Fibroblast of skin of right biceps (primary cell): ENCODE data around the gene HOXC9.

Experiments used
- DNase-seq: peaks from one replicate; pipeline ENCODE4 v3.0.0-alpha.2; 2013

HOXC9 gene

DNA sequence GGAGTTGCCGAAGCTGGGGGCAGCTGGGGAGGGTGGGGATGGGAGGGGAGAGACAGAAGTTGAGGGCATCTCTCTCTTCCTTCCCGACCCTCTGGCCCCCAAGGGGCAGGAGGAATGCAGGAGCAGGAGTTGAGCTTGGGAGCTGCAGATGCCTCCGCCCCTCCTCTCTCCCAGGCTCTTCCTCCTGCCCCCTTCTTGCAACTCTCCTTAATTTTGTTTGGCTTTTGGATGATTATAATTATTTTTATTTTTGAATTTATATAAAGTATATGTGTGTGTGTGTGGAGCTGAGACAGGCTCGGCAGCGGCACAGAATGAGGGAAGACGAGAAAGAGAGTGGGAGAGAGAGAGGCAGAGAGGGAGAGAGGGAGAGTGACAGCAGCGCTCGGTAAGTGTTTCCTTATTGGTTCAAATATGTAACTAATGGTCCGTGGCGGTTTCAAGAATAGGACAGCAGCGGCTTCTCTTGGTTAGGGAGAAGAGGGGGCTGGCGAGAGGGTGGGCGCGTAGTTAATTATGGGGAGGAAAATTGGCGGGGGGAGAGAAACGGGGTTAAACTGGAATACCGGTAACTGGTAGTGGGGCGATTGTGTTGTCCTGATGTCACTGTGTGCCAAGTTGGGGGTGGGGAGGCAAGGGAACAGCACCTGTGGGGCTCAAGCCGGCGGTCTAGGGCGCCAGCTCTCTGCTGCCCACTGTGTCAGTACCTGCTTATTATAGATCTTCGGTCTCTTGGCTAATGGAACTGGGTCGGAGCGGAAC is 17.2 kb downstream of the HOXC9 start:
- DNase-seq: peak; percentile 72

DNA sequence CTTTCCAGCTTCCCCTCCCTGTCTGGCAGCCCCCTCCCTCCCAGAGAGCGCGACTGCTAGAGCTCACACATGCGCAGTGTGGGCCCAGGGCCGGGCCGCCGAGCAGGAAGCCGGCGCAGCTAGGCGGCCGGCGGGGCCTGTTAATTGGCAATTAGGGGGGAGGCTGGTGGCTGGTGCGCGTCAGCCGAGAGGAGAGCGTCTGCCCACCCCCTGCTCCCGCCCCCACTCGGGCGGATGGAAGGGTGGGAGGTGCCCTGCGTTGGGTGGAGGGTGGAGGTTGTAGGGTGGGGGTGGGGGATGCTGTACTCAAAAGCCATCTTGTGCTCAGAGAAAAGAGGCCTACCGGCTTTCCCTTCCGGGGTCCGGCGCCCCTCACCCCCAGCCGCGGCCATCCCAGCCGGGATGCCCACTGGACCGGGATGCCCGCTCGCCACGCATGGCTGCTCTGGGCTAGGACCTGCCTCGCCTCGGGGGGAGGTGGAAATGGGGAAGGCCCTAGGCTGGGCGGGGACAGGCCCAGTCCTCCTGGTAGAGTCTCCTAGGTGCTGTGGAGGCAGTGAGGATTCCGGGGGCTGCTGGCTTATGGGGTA is 18.0 kb downstream of the HOXC9 start:
- DNase-seq: peak; percentile 99

DNA sequence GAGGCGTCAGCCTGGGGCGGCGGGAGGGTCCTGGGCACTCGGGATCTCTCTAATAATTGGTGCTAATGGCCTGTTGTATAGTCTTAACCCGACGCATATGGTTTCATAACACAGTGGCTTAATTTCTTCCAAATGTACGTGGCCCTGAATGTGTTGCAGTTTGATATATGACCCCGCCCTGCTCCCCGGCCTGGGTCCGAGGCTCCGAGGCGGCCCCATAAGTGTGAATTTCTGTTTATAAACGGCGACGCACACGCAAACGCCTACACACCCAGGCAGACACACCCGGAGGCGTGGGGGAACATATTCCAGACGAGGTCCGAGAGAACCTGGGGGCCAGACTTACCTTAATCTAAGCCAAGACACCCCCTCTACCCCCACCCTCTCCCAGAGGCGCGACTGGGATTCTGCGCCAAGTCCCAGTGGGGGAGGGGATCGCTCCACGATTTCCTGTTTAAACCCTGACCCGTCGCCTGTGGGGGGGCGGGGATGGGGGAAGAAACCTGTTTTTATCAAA is 18.6 kb downstream of the HOXC9 start:
- DNase-seq: peak; percentile 91

DNA sequence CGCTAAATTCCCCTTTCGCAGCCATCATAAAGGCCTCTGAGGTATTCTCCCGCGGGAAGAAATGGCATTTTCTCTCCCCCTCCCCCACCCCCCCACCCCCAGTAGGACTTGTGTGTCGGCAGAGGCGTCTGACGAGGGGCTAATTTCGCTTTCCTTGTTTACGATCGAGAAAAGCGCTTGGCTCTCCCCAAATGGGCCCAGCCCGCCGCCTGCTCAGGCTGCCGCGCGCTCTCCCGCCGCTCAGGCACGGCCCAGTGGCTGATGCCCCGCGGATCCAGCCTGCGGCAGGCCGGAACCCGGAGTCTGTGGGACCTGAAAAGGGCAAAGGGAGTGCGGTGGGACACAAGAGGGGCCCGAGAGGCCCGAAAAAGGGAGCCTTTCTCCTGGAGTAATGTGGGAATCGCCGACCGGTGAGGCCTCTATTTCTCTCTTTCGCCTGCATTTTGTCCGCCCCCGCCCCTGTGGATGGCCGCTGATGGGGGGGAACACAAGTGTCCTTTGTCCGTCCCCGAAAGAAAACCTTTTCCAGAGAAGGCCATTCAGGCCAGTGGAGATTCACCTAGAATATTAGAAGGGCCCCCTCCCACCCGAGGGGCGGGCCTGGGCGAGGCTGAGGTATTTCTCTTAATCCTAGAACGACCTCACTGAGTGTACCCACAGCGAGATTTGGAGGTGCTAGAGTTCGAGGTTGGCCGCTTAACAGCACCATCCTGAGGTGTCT is 19.3 kb downstream of the HOXC9 start:
- peak; percentile 88 for DNase-seq

DNA sequence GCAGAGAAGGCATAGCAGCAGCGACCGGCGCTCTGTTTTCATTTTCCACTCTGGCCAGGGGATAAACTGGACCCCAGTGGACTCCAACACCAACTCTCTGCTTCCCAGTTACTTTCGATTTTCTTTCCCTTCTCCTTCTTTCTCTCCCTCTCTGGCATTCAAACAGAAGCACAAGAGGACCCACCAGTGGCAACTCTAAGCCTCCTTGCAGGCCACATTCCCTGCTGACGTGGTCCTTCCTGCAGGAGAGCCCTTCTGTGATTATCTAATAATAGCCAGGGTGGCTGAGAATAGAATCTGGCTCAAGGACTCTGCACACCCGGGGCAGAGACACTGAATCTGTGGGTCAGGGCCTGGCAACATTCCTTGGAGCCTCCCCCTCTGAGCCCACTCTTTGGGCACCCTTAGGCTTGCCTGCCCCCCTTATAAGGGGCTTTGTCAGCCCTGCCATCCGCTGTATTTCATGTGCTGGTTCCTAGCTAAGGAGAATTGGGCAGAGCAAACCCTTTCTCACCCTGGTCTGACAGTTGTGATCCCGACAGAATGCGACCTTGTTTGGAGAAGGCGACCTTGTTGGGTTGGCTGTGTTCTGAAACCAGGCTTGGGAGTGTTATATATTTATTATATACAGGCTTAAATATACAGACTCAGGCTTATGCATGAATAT is 20.1 kb downstream of the HOXC9 start:
- peak; percentile 81 for DNase-seq

DNA sequence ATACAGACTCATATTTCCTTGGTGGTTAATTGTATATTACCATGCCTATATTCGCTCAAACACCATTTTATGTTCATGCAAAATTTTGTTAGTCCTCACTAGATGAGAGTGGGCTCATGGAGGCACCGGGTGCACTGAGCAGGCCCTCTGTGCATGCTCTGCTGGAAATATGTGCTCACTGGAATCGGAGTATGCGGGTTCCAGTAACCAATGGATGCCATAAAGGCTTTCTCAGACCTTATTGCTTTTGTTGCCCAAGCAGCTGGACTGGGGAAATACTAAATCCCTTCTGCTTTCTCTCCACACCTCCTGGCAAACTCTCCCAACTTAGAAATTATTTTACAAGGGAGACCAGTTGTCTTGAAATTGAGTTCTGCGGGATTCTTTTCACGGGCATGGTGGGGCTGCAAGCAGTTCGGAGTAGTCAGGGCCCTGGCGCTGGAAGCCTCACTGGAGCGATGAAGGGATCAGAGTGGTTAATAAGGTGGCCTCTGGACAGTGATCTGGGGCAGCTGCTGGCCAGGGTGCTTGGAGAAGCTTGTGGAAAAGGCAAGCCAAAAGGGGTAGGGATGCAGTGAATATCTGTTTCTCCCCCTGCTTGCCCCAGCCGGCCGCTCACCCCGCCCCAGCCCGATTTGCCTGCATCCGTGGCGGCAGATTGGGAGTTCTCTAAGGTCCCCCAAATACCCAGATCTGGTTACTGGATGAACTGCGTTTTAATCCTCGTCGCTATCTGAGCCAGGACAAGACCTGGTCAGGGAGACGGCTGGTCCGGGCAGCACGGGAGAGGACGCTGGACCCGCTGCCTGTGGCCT is 20.8 kb downstream of the HOXC9 start:
- no peak for DNase-seq

DNA sequence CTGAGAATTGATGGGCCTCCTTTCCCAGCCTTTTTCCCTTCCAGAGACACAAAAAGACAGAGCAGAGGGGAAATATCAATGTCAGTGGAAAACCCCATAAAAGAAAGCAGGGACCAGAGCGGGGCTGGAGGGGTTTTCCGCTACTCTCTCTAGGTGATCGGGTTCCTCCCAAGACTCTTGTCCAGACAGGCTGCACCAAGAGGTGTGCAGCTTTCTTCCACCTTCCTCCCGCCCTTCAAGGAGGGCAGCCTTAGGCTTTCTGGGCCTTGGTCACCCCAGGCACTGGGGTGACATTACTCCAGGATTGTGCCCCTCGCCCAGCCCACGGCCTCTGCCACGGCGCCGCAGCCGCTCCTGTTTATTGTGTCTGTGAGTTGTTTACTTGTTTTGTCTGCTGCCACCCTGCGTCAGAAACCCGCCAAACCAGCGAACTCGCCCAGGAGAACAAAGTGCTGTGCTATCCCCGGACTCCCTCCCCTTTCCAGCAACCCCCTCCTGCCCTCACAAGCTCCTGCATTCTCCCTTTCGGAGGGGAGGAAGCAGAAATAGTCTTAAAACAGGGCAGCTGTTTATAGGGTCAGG is 21.6 kb downstream of the HOXC9 start:
- DNase-seq: peak; percentile 61

DNA sequence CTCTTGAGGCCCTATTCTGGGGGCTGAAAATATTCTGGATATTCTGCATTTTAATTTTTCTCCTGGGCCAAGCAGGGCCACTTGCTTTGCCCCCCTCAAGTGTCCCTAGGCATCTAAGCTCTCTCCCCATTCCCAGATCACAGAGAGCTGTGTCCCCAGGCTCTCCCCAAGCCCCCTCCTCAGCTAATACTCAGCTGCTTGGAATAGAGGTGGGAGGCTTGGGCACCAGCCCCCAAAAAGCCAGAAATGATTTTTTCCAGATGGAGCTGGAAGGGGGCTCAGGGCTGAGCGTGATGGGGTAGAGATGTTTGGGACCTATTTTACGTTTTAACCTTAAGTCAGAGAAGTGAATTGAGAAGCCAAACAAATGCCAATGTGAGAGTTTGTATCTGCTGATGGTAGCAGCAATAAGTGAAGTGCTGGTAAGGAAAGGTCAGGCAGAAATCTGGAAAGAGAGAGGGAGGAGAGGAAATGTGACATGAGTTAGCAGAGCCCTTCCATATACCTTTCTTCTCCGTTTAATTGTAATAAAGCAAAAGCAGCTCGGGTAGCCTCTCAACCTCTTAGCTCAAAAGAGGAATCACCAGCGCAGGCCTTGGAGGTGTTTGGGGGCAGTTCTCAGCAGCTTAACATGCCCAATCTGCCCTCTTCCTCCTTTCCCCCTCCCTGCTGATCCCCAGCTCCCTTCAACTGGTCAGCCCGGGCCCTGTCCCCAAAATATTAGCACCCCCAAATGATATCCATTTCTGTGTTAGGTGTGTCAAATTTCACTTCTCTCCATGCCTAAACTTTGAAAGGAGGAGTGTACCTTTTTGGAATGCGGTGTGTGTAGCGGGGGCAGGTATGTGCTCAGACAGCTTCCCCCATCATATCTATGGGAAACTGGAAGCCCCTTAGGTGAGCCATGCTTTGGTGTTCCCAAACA is 23.3 kb downstream of the HOXC9 start:
- DNase-seq: no peak

DNA sequence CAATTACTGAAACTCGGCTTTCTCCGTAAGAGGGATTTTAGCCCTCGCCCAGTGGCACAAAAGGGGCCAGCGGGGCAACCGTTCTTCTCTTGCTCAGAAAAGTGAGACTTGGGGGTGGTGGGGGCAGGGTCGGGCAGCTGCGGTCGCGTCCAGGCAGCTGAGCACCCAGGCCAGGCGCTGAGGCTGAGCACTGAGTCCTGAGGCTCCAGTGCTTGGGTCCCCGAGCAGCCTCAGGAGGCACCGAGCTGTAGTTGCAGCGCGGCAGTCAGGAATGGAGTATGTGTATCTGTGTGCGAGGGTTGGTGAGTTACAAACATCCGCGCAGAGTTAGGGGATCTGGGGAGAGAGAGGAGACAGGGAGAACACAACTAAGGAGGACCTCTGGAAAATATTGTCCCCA is 24.2 kb downstream of the HOXC9 start:
- DNase-seq: peak; percentile 60

DNA sequence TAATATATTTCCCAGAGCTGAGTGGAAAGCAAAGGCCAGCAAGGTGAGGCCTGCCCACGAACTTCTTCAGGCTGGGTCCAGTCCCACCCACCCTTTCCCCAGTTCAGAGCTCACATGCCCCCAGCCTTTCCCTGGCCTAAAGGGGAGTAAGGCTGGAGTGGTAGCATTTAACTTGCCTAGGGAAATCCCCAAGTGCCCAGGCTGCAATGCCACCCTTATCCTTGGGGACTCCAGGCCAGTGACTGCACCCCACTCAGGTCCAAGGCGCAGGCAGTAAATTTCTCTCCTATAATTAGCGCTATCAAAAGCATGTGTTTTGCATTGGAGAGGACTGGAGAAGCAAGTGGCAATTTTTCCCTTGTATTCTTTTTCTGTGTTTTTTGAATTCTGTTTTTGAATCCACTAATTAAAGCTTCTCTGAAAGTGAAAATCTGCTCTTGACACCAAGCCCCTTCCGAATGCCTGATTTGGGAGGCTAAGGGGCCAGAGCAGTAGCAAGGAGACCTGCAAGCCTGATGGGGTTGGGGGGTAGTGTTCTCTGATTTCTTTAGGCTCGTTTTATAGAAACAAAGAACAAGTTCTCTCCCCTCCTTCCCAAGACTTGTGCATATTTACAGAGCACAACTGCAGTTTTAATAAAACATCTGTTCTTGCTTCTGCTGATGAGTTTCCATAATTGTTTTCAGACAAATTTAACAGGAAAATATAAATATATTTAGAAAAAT is 24.8 kb downstream of the HOXC9 start:
- no peak for DNase-seq

DNA sequence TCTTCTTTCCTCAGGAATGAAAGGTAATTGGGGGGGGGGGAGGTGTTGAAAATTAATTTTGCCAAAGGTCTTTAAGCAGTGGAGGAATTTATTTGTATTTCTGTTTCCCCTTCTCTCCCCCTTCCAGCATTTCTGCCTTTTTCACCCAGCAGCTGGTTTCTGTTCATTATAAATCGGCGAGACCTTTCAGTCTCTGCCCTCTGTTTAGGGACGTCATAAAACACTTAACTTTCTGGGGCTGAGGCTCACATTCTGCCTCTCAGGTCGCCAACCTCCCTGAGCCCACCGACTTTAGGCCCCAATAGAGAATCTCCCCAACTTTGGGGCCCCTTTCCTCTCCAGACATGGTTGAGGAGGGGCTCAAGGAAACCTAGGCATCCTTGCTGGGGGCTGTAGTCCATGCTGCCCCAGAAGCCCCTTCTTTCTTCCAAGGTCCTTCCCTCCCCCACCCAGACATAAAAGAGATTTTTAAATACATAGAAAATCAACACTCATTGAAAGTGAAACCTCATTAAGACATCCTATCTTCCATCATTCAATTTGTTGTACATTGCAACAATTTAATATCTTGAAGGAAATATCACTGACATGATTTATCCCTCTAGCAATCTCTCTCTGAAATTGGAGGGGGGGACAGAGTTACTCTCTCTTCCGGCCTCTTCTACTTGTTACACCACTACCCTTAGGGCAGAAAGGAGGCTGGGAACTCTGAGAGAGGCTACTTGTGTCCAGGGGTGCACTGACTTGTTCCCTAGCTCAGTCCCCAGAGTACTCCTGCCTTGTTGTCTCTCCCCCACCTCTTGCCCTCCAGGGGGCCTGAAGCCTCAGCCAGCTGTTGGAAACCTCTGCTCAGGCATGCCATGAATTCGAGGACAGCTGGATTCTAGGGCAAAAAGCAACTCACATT is 25.8 kb downstream of the HOXC9 start:
- no peak for DNase-seq

DNA sequence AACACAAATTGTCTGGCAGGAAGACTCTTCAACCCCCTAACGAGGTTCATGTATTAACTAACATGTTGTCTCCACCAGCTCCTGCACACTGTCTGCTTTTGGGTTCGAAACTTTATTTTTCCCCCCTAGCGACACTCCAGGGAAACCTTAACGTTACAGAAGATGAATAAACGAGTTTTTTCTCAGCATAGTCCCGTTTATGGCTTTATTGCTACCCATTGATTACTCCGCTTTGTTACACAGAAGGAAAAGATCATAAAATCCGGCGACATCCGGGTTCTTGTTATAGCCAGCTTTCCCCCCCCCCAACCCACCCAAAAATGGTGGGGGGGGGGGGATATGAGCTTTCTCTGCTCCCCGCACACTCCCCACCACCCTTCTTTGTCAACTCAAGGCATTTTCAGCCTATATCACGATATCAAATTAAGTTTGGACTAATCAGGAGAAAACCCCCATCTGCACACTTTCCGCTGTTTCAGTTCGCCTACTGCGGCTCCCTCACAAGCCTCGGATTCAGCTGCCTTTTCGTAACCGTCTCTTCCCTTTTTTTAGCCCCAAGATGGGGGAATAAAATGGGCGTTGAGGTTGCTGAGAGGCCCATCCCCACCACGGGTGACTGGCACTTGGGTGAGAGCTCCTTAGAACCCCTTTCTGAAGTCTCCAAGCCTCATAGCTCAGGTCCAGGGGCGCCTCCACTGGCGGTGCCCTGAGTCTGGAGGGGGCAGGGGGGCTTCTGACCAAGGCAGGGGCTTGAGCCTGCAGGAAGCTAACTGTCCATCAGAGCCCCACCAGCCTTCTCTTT is 26.9 kb downstream of the HOXC9 start:
- no peak for DNase-seq

DNA sequence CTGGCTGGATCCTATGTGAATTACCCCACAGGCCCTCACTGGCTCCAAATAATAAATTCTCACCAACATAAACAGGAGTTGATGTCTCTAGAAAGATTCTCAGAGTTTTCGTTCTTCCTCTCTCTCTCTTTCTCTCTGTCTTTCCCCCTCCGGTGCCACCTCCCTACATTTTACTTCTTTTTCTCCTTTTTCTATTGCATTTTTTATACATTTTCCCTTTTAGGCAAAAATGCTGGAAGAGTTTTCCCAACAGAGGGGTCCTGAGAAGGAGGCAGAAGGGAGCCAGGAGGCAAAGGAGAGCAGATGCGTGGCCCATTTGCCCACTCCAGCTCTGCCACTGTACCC is 27.5 kb downstream of the HOXC9 start:
- DNase-seq: no peak

DNA sequence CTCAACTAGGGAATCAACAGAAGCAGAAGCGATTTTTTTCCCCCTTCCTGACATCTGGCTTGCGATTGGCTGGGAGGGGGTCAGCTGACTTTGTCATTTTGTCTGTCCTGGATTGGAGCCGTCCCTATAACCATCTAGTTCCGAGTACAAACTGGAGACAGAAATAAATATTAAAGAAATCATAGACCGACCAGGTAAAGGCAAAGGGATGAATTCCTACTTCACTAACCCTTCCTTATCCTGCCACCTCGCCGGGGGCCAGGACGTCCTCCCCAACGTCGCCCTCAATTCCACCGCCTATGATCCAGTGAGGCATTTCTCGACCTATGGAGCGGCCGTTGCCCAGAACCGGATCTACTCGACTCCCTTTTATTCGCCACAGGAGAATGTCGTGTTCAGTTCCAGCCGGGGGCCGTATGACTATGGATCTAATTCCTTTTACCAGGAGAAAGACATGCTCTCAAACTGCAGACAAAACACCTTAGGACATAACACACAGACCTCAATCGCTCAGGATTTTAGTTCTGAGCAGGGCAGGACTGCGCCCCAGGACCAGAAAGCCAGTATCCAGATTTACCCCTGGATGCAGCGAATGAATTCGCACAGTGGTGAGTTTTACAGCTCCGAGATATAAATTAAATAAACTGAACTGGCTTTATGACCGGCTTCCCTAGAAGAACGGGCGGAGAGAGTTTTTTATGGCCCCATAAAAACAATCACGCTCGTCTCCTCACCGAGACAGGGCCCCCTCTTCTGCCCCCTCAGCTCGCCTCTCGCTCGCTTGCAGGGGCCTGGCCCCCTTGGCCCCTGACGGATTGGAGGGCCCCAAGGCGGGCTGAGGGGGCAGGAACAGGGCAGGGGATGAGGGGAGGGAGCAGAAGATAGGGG is 28.6 kb downstream of the HOXC9 start, which contains the start of gene HOXC6:
Gene HOXC6 (plus strand): TSS at position 127 of the 888 bp plus-strand sequence. CDS start 82 bp downstream, at position 209.
- DNase-seq: peak; percentile 83

DNA sequence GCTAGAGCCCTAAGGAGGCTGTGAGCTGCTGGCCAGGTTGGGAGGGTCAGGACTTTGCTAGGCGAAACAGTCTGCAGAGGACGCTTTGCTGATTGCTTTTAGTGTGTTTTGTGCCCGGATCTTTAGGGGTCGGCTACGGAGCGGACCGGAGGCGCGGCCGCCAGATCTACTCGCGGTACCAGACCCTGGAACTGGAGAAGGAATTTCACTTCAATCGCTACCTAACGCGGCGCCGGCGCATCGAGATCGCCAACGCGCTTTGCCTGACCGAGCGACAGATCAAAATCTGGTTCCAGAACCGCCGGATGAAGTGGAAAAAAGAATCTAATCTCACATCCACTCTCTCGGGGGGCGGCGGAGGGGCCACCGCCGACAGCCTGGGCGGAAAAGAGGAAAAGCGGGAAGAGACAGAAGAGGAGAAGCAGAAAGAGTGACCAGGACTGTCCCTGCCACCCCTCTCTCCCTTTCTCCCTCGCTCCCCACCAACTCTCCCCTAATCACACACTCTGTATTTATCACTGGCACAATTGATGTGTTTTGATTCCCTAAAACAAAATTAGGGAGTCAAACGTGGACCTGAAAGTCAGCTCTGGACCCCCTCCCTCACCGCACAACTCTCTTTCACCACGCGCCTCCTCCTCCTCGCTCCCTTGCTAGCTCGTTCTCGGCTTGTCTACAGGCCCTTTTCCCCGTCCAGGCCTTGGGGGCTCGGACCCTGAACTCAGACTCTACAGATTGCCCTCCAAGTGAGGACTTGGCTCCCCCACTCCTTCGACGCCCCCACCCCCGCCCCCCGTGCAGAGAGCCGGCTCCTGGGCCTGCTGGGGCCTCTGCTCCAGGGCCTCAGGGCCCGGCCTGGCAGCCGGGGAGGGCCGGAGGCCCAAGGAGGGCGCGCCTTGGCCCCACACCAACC is 29.8 kb downstream of the HOXC9 start:
- DNase-seq: no peak

DNA sequence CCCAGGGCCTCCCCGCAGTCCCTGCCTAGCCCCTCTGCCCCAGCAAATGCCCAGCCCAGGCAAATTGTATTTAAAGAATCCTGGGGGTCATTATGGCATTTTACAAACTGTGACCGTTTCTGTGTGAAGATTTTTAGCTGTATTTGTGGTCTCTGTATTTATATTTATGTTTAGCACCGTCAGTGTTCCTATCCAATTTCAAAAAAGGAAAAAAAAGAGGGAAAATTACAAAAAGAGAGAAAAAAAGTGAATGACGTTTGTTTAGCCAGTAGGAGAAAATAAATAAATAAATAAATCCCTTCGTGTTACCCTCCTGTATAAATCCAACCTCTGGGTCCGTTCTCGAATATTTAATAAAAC is 30.5 kb downstream of the HOXC9 start:
- no peak for DNase-seq
